ENCODE data around the gene HTRA2.

The HTRA2 gene

DNA sequence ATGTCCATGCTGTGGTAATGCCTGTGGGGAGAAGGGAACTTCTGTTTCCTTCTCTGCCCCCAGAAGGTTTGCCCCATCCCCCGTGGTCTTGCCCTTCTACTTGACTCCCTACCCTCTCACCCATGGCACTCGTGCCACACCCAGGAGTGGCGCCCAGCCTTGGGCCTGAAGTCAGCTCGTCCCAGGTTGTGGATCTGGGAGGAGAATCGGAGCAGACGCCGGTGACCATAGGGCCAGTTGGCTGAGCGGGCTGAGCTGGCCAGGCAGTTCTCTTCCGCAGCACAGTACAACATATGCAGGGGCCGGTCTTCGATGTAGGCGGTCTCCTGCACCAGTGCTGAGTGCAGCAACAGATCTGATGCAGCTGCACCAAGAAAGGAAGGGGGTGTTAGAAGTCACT is 4.7 kb downstream of the HTRA2 start:
- DNase-seq (ENCODE audit: low read depth, low spot score): no peak
- TF ChIP-seq, protein P1, sequence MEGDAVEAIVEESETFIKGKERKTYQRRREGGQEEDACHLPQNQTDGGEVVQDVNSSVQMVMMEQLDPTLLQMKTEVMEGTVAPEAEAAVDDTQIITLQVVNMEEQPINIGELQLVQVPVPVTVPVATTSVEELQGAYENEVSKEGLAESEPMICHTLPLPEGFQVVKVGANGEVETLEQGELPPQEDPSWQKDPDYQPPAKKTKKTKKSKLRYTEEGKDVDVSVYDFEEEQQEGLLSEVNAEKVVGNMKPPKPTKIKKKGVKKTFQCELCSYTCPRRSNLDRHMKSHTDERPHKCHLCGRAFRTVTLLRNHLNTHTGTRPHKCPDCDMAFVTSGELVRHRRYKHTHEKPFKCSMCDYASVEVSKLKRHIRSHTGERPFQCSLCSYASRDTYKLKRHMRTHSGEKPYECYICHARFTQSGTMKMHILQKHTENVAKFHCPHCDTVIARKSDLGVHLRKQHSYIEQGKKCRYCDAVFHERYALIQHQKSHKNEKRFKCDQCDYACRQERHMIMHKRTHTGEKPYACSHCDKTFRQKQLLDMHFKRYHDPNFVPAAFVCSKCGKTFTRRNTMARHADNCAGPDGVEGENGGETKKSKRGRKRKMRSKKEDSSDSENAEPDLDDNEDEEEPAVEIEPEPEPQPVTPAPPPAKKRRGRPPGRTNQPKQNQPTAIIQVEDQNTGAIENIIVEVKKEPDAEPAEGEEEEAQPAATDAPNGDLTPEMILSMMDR (IDR thresholded peaks at IDR 0.05; ENCODE audit: low read depth, low read length): no peak
- in situ Hi-C loops (cut with HindIII; ENCODE audit: low sequenced_read_pairs): no loop called here
- H3K4me3 ChIP-seq (ENCODE audit: low read depth, low read length): no peak overlapping the region

- TF ChIP-seq, protein P1 (IDR thresholded peaks at IDR 0.05; ENCODE audit: low read depth, low read length): no peak
- in situ Hi-C loops (cut with HindIII; ENCODE audit: low sequenced_read_pairs): no loop called here
- DNase-seq (ENCODE audit: low read depth, low spot score): no peak
- H3K4me3 ChIP-seq (ENCODE audit: low read depth, low read length): no peak overlapping the region
These were observed 5.8 kb downstream of the HTRA2 start for GRCh38 chr2:74535440-74535965.

GRCh38 chr2:74536166-74536950 is 6.6 kb downstream of the HTRA2 start:
- in situ Hi-C loops (cut with HindIII; ENCODE audit: low sequenced_read_pairs): no loop called here
- TF ChIP-seq, protein P1 (IDR thresholded peaks at IDR 0.05; ENCODE audit: low read depth, low read length): no peak

GRCh38 chr2:74537140-74537539 is 7.4 kb downstream of the HTRA2 start:
- TF ChIP-seq, protein P1 (IDR thresholded peaks at IDR 0.05; ENCODE audit: low read depth, low read length): no peak
- H3K4me3 ChIP-seq (ENCODE audit: low read depth, low read length): no peak overlapping the region
- no peak for DNase-seq (ENCODE audit: low read depth, low spot score)
- in situ Hi-C loops (cut with HindIII; ENCODE audit: low sequenced_read_pairs): no loop called here

More at GRCh38 chr2:74536166-74536950, 6.6 kb downstream of the HTRA2 start:
- H3K4me3 ChIP-seq (ENCODE audit: low read depth, low read length): no peak overlapping the region
- DNase-seq (ENCODE audit: low read depth, low spot score): no peak

DNA sequence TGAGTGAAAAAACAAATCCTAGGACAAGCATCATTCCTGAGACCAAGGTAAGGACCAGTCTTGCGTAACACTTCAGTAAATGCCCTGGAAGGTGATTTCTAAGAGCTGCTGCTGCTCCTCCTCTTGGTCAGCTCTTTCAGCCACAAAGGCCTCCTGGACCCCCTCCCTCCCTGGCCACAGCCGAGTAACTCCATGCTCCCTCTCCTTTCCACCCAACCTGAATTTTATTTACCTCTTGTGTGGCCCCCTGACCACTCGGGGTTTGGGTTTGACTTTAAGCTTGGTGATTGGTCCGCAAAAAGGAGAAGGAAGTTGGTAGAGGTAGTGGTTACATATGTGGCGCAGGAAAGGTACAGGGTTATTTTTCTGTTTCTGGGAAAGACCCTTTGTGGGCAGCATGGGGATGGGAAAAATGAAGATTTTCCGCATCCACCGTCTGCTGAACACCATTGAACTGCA is 9.2 kb downstream of the HTRA2 start:
- in situ Hi-C loops (cut with HindIII; ENCODE audit: low sequenced_read_pairs): no loop called here
- H3K4me3 ChIP-seq (ENCODE audit: low read depth, low read length): no peak overlapping the region
- no peak for DNase-seq (ENCODE audit: low read depth, low spot score)
- TF ChIP-seq, protein P1 (IDR thresholded peaks at IDR 0.05; ENCODE audit: low read depth, low read length): no peak

DNA sequence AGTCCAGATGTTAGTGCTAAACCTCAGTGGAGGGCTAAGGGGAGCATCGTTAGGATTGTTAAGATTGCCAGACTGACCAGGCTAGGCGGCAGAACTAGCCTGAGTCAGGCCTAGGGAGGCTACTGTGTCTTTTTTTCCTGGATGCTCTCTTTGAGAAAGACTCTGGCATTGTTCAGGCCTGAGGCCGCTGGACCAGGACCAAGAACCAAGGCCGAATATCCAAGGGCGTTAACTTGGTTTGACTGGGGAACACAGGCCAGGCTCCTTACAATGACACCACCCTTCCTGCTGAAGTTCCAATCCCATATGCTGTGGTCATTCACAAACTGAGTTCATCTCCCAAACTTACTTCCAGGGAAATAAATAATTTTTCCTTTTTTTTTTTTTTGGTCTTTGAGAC is 10.6 kb downstream of the HTRA2 start:
- in situ Hi-C loops (cut with HindIII; ENCODE audit: low sequenced_read_pairs): no loop called here
- no peak overlapping the region for H3K4me3 ChIP-seq (ENCODE audit: low read depth, low read length)

More for the DNA sequence above, 10.6 kb downstream of the HTRA2 start:
- TF ChIP-seq, protein P1 (IDR thresholded peaks at IDR 0.05; ENCODE audit: low read depth, low read length): no peak
- no peak for DNase-seq (ENCODE audit: low read depth, low spot score)

Data from astrocyte of the spinal cord (primary cell).